HG03097 (cell line): ENCODE data around the gene YIF1A.

Experiments used
- ATAC-seq: cut with Tn5 transposase; IDR thresholded peaks from one replicate; pipeline ENCODE4 v1.9.1; 2021; ENCODE audit not compliant: unreplicated experiment, low FRiP score

The YIF1A gene

DNA sequence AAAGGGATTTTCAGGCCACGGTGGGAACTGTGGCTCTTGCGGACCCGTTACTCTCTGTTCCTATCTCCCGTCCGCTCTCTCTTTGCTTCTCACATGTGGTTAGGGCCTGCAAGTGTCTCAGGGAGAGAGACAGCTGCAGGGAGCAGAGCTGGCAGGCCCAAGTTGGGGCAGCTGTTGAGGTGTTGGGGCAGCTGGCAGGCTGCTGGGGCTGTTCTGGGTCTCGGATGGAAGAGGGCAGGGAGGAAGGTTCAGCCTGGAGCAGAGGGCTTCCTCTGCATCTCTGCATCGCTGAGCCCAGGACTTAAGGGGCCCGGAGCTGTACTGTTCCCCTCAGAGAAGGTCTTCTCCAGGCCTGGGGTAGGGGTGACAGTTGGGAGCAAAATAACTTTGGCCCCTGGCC is 13.5 kb downstream of the YIF1A start:
- ATAC-seq = no peak

DNA sequence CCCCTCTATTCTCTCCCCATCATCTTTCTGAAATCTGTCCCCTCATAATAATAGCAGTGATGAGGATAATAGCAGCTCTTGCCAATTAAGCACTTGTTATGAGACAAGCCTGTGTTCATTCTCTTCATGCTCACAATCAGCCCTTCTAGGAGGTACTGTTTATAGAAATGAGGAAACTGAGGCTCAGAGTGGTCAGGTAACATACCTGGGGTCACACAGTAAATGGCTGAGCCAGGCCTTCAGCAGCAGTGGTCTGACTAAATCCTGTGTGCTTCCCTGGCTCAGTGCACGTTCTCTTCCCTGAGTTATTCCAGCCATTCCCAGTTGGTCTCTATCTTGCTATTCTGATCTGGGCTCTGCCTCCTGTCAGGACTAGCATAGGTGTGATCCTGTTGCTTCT is 14.7 kb downstream of the YIF1A start:
- no peak for ATAC-seq

- no peak for ATAC-seq
Measured at GRCh38 chr11:66272596-66272995, 16.3 kb downstream of the YIF1A start.

GRCh38 chr11:66271816-66272215 is 17.1 kb downstream of the YIF1A start:
- no peak for ATAC-seq

- ATAC-seq = no peak
Measured at GRCh38 chr11:66268952-66269905, 19.7 kb downstream of the YIF1A start.

DNA sequence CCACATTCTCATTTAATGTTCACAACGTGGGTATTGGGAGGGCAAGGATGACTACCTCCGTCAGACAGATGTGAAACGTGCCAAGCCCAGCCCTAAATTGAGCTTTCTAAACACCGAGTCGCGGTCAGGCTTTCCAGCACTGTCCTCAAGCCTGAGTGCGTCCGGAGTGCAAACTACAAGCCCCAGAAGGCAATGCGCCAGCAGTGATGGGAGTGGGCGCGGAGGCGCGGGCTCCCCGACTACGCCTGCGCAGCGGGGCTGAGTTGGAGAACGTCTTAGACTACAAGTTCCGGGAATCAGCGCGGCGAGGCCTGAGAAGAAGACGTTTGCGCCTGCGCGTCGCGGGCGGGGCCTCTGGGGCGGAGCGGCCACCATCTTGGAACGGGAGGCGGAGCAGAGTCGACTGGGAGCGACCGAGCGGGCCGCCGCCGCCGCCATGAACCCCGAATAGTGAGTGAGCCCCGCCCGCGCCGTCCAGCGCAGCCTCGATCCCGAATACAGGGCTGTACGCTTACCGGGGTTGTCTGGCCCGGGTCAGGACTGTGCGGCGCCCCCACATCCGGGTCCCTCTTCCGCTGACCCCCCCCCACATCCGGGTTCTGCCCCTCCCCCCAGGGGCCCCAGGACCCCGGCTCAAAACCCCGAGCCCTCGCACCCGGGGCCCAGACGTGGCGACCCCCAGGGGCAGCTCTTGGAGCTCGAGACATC is 20.5 kb downstream of the YIF1A start, which contains the start of gene RAB1B:
Gene RAB1B, plus strand, starts transcription at position 396 of the 708 bp plus-strand sequence. Its CDS starts 41 bp downstream, at position 437.
- peak; percentile 91 for ATAC-seq

DNA sequence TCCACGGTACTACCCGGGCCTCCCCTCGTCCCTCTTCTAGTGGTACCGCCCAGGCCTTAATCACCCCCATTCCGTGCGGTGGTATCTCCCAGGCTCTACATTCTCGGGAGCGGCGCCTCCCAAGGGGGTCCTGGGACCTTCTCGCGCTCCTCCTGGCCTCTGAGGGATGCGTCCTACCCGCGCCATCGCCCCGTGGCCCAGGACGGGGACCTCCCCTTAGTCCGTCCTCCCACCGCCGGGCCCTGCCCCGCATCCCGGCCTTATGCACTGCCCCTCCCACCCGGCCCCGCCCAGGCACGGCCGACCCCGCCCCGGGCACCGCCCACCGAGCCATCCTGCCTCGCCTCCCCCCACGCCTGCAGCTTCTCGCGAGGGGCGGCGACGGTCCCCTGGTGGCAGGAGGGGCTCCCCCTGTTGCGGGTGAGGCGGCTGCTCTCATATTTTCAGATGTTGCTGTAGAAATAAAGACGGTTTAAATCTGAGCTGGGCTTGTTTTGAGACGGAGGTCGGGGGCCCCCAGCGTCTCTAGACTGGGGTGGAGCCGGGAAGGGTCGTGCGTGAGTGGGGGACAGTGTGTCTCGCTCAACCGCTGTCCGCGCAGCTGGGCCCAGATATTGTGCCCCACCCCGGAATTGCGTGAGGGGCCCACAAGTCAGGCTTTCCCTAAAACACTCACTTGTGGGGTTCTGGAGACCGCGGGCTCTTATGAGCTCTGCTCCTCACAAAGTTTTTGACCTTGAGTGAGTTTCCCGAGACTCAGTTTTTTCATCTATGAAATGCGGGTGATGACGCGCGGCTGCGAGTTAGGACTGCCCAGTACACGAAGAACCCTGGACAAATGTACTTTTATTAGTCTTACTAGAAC is 21.3 kb downstream of the YIF1A start:
- peak; percentile 42 for ATAC-seq

- ATAC-seq = no peak
Measured at GRCh38 chr11:66267039-66267378, 21.9 kb downstream of the YIF1A start.

DNA sequence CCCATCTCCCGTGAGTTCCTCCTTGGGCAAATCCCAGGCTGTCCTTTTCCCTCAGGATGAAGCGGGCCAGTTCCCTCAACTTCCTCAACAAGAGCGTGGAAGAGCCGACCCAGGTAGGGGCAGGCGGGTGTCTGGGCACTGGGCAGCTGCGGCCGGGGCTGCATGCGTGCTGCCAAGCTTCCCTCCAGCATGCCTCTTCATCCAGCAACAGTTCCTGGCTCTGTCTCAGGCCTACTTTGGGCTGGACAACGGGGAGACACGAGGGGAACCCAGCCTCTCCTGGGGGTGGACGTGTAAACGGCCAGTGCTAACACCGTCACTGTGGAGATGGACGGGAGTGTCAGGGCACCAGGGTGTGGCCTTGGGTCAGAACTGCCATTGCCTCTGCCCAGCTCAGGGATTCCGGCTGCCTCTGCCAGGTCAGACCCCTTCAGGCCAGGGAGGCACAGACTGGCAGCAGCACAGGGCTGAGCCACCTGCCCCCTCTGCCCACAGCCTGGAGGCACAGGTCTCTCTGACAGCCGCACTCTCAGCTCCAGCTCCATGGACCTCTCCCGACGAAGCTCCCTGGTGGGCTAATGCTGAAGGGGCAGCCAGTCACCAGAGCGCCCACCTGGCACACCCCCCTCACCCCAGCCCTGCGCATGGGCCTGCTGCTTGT is 22.4 kb downstream of the YIF1A start:
- ATAC-seq = no peak

- no peak for ATAC-seq
Measured at GRCh38 chr11:66265531-66266377, 23.2 kb downstream of the YIF1A start.

- no peak for ATAC-seq
Measured at GRCh38 chr11:66264914-66265313, 24.0 kb downstream of the YIF1A start.

- ATAC-seq = no peak
Measured at GRCh38 chr11:66264383-66264782, 24.6 kb downstream of the YIF1A start.

DNA sequence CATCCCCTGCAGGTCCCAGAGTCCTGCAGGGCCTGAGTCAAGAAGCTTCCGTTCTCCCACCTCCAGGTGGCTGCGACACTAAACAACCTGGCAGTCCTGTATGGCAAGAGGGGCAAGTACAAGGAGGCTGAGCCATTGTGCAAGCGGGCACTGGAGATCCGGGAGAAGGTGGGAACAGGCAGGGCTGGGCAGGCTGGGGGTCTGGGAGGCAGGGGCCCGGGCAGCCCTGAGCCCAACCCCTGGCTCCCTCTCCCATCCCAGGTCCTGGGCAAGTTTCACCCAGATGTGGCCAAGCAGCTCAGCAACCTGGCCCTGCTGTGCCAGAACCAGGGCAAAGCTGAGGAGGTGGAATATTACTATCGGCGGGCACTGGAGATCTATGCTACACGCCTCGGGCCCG is 25.2 kb downstream of the YIF1A start:
- no peak for ATAC-seq

- ATAC-seq = no peak
Measured at GRCh38 chr11:66263231-66263630, 25.7 kb downstream of the YIF1A start.

- no peak for ATAC-seq
Measured at GRCh38 chr11:66262696-66263095, 26.2 kb downstream of the YIF1A start.

DNA sequence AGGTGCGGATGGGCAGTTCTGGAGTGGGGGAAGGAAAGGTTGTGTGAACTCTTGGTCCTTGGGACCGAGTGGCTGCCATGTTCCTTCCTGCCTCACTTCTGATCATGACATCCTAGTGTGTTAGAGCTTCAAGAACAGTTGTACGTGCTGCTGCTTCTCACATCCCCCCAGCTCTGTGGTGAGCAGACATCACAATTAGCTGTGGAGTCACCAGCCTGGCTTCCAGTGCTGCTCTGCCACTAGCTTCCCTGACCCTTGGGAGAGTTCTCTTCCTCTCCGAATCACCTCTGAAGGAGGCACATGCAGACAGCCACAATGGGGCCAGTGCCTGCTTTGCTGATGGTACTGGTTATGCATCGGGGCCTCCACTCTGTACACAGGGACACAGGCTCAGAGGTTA is 26.8 kb downstream of the YIF1A start:
- no peak for ATAC-seq

GRCh38 chr11:66261578-66261977 is 27.4 kb downstream of the YIF1A start:
- ATAC-seq = no peak

GRCh38 chr11:66259956-66260355 is 29.0 kb downstream of the YIF1A start:
- ATAC-seq = no peak

DNA sequence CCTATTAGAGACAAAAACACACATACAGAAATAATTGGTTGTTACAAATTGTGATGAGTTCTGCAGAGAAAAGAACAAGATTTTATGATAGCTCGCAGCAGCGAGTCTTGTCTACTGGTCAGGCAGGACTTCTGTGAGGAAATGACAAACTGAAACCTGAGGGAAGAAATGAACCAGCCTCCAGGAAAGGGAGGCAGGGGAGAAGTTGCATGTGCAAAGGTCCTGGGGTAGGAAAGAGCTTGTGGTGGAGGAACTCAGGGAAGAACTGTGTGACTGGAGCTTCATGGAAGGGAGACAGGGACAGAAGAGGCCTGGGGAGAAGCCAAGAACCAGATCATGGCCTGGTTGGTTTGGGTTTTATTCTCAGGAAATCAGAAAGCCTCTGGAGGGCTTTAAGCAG is 29.7 kb downstream of the YIF1A start:
- no peak for ATAC-seq
